ENCODE results near the gene RBM25. TPM values are rescaled to one million over a fixed set of nuclear protein-coding genes. Genes with fewer than 3 reads are reported as not detected.
A peak's percentile ranks its signal among the peaks of the same experiment; 100 is the strongest.

RBM25 gene
- total and polyA plus RNA-seq, 9 donors = 36.5 to 93.5 (median 76.7) TPM

DNA sequence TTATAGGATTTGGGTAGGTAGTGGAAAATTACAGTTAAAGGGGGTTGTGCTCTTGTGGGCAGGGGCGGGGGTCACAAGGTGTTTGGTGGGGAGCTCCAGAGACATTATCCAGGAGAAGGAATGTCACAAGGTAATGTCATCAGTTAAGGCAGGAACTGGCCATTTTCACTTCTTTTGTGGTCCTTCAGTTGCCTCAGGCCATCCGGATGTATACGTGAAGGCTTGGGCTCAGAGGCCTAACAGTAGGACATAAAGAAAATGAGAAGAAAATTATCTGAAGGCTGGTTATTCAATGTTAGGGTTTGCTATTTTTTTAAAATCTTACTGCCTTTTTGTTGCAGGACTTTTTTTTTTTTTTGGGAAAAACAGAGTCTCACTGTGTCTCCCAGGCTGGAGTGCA lies 75.5 kb downstream of the RBM25 start:
- Histone ChIP-seq H3K4me3 (ENCODE audit: low read length) (no peak overlapping the region), H3K36me3 (ENCODE audit: control insufficient read depth, insufficient read depth, low read length) (no peaks in the 10 kb centered on the region)
- WGBS (ENCODE audit: insufficient coverage) = 80% methylated on average over 3 of the region's 3 CpGs

DNA sequence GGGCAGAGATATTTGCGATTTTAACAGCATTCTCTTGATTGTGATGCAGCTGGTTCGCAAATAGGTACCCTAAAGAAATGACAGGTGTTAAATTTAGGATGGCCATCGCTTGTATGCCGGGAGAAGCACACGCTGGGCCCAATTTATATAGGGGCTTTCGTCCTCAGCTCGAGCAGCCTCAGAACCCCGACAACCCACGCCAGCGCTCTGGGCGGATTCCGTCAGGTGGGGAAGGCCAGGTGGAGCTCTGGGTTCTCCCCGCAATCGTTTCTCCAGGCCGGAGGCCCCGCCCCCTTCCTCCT lies 77.7 kb downstream of the RBM25 start:
- H3K36me3 ChIP-seq (ENCODE audit: control insufficient read depth, insufficient read depth, low read length) = peaks cover 3% of the 10 kb centered on the region
- H3K9me3 ChIP-seq (replicated peaks; ENCODE audit: control insufficient read depth, low read depth, low read length) = no peaks in the 10 kb centered on the region
- H3K27ac ChIP-seq (ENCODE audit: low read length) = peak overlapping the region; percentile 93
- WGBS (ENCODE audit: insufficient coverage) = 2% methylated on average over 15 of the region's 16 CpGs
- no peaks in the 10 kb centered on the region for H3K27me3 ChIP-seq (ENCODE audit: control insufficient read depth, insufficient read depth, low read length)
- no peak for DNase-seq
- peaks cover 14% of the 10 kb centered on the region for H3K4me1 ChIP-seq (ENCODE audit: control insufficient read depth, insufficient read depth, low read length)
- H3K4me3 ChIP-seq (ENCODE audit: low read length) = peak overlapping the region; percentile 74

More for the DNA sequence above, 75.5 kb downstream of the RBM25 start:
- H3K27me3 ChIP-seq (ENCODE audit: control insufficient read depth, insufficient read depth, low read length) = no peaks in the 10 kb centered on the region
- H3K9me3 ChIP-seq (replicated peaks; ENCODE audit: control insufficient read depth, low read depth, low read length) = no peaks in the 10 kb centered on the region
- no peak overlapping the region for H3K27ac ChIP-seq (ENCODE audit: low read length)
- H3K4me1 ChIP-seq (ENCODE audit: control insufficient read depth, insufficient read depth, low read length) = peaks cover 14% of the 10 kb centered on the region
- DNase-seq = no peak

DNA sequence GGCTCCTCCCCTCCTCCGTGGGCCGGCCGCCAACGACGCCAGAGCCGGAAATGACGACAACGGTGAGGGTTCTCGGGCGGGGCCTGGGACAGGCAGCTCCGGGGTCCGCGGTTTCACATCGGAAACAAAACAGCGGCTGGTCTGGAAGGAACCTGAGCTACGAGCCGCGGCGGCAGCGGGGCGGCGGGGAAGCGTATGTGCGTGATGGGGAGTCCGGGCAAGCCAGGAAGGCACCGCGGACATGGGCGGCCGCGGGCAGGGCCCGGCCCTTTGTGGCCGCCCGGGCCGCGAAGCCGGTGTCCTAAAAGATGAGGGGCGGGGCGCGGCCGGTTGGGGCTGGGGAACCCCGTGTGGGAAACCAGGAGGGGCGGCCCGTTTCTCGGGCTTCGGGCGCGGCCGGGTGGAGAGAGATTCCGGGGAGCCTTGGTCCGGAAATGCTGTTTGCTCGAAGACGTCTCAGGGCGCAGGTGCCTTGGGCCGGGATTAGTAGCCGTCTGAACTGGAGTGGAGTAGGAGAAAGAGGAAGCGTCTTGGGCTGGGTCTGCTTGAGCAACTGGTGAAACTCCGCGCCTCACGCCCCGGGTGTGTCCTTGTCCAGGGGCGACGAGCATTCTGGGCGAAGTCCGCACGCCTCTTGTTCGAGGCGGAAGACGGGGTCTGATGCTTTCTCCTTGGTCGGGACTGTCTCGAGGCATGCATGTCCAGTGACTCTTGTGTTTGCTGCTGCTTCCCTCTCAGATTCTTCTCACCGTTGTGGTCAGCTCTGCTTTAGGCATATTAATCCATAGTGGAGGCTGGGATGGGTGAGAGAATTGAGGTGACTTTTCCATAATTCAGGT lies 78.3 kb downstream of the RBM25 start, which contains the start of gene PSEN1:
Gene PSEN1 (plus strand): TSS at position 121 of the 839 bp plus-strand sequence. CDS start 11,513 bp downstream, outside the sequence.
- Histone ChIP-seq H3K27ac (ENCODE audit: low read length) (peak within 1 kb of the TSS; percentile 93), H3K36me3 (ENCODE audit: control insufficient read depth, insufficient read depth, low read length) (peaks cover 3% of the 10 kb centered on the region), H3K9me3 (replicated peaks; ENCODE audit: control insufficient read depth, low read depth, low read length) (no peaks in the 10 kb centered on the region), H3K27me3 (ENCODE audit: control insufficient read depth, insufficient read depth, low read length) (no peaks in the 10 kb centered on the region), H3K4me3 (ENCODE audit: low read length) (peak within 1 kb of the TSS; percentile 74), H3K4me1 (ENCODE audit: control insufficient read depth, insufficient read depth, low read length) (peaks cover 14% of the 10 kb centered on the region)
- peak; percentile 96 for DNase-seq
- under 1% methylated on average over 68 of the region's 71 CpGs for WGBS (ENCODE audit: insufficient coverage)

DNA sequence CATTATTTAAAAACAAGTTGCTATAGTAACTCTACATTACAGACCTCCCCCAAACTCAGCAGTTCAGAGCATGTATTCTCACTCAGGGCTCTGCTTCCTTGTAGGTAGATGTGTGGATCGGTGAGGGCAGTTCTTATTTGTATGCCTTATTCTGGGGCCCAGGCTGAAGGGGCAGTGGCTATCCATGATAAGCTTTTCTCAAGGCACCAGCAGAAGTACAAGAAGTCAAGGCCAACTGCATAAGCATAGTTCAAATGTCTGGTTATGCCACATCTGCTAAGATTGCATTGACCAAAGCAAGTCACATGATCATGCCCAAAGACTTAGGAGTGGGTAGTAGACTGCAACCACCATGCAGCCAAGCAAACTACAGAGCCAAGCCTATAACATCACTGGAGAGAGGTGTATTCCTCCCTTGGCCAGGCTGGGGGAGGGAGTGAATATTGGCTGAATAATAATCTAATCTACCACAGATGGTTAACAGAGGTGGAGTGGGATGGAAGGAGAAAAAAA lies 82.5 kb downstream of the RBM25 start:
- Histone ChIP-seq H3K27me3 (ENCODE audit: control insufficient read depth, insufficient read depth, low read length) (no peaks in the 10 kb centered on the region), H3K36me3 (ENCODE audit: control insufficient read depth, insufficient read depth, low read length) (peaks cover 3% of the 10 kb centered on the region), H3K27ac (ENCODE audit: low read length) (no peak overlapping the region), H3K4me1 (ENCODE audit: control insufficient read depth, insufficient read depth, low read length) (peaks cover 13% of the 10 kb centered on the region), H3K4me3 (ENCODE audit: low read length) (no peak overlapping the region), H3K9me3 (replicated peaks; ENCODE audit: control insufficient read depth, low read depth, low read length) (no peaks in the 10 kb centered on the region)
- DNase-seq = no peak
- WGBS (ENCODE audit: insufficient coverage) = no CpG with 5 or more reads among the region's 1 CpG

DNA sequence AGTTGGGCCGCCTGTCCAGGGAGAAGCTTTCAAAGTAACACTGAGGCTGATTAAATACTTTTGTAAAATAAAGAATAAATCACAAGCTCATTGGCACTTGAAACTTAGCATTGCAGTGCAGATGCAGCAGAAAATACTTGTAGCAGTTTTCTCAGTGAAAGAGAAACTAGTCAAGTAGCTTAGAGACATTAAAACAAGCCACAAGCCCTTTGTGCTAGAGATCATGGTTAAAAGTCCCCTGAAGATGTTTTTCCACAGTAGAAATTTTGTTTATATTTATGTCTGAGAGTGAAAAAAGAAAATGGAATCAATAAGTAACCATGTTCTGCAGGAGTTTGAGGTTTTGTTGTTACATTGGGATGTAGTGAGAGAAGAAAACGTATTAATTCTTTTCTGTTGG lies 83.9 kb downstream of the RBM25 start:
- no peaks in the 10 kb centered on the region for H3K27me3 ChIP-seq (ENCODE audit: control insufficient read depth, insufficient read depth, low read length)
- H3K4me3 ChIP-seq (ENCODE audit: low read length) = no peak overlapping the region
- no peak overlapping the region for H3K27ac ChIP-seq (ENCODE audit: low read length)
- WGBS (ENCODE audit: insufficient coverage) = no CpG with 5 or more reads among the region's 2 CpGs
- H3K4me1 ChIP-seq (ENCODE audit: control insufficient read depth, insufficient read depth, low read length) = peaks cover 7% of the 10 kb centered on the region
- H3K36me3 ChIP-seq (ENCODE audit: control insufficient read depth, insufficient read depth, low read length) = peaks cover 3% of the 10 kb centered on the region
- DNase-seq = no peak
- H3K9me3 ChIP-seq (replicated peaks; ENCODE audit: control insufficient read depth, low read depth, low read length) = no peaks in the 10 kb centered on the region

DNA sequence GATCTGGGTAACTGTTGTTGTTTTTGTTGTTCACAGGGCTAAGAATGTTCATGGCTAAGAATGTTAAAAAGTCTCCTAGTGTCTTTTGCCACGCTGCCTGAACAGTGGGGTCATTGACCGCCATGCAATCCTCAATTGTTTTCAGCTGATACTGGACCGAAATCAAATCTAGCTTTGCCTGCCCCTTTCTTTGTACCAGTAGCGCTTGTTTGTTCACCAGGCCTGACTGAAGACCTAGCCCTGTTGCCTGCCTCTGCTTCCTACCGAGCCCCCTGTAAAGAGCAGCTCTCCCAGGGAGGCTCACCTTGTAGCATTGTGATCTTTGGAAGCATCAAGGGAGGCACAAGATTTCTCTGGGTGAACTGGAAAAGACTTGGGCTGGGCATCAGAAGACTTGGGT lies 84.7 kb downstream of the RBM25 start:
- H3K4me3 ChIP-seq (ENCODE audit: low read length) = no peak overlapping the region
- WGBS (ENCODE audit: insufficient coverage) = 94% methylated on average over 5 of the region's 5 CpGs
- H3K4me1 ChIP-seq (ENCODE audit: control insufficient read depth, insufficient read depth, low read length) = no peaks in the 10 kb centered on the region
- H3K27me3 ChIP-seq (ENCODE audit: control insufficient read depth, insufficient read depth, low read length) = no peaks in the 10 kb centered on the region
- H3K9me3 ChIP-seq (replicated peaks; ENCODE audit: control insufficient read depth, low read depth, low read length) = no peaks in the 10 kb centered on the region
- peaks cover 5% of the 10 kb centered on the region for H3K36me3 ChIP-seq (ENCODE audit: control insufficient read depth, insufficient read depth, low read length)
- no peak overlapping the region for H3K27ac ChIP-seq (ENCODE audit: low read length)
- no peak for DNase-seq

DNA sequence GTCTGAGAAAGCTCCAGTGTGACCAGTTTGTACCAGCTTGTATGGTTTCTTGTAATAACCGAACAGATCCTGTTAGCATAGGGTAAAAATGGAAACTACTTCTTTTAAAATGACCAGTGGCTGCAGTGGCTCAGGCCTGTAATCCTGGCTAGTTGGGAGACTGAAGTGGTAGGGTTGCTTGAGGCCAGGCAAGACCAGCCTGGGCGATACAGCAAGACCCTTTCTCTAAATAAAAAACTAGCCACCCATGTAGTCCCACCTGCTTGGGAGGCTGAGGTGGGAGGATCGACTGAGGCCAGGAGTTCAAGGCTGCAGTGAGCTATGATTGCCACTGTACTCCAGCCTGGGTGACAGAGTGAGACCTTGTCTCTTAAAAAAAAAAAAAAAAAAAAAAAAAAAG lies 85.3 kb downstream of the RBM25 start:
- no peak for DNase-seq
- Histone ChIP-seq H3K27ac (ENCODE audit: low read length) (no peak overlapping the region), H3K27me3 (ENCODE audit: control insufficient read depth, insufficient read depth, low read length) (no peaks in the 10 kb centered on the region), H3K4me1 (ENCODE audit: control insufficient read depth, insufficient read depth, low read length) (no peaks in the 10 kb centered on the region), H3K4me3 (ENCODE audit: low read length) (no peak overlapping the region), H3K36me3 (ENCODE audit: control insufficient read depth, insufficient read depth, low read length) (peaks cover 9% of the 10 kb centered on the region), H3K9me3 (replicated peaks; ENCODE audit: control insufficient read depth, low read depth, low read length) (no peaks in the 10 kb centered on the region)
- whole genome bisulfite sequencing (ENCODE audit: insufficient coverage) = no CpG with 5 or more reads among the region's 3 CpGs

DNA sequence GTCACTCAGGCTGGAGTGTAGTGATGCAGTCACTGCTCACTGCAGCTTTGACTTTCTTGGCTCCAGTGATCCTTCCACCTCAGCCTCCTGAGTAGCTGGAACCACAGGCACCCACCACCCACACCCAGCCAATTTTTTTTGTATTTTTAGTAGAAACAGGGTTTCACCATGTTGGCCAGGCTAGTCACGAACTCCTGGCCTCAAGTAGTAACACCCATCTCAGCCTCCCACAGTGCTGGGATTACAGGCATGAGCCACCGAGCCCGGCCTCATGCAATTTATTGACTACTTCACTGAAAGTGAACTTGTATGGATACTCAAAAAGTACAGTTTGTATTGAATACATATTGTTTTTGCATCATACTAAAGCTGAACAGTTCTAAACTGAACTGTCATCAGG lies 87.0 kb downstream of the RBM25 start:
- no peaks in the 10 kb centered on the region for H3K4me1 ChIP-seq (ENCODE audit: control insufficient read depth, insufficient read depth, low read length)
- WGBS (ENCODE audit: insufficient coverage) = no CpG with 5 or more reads among the region's 3 CpGs
- H3K27me3 ChIP-seq (ENCODE audit: control insufficient read depth, insufficient read depth, low read length) = no peaks in the 10 kb centered on the region
- no peak overlapping the region for H3K27ac ChIP-seq (ENCODE audit: low read length)
- H3K9me3 ChIP-seq (replicated peaks; ENCODE audit: control insufficient read depth, low read depth, low read length) = no peaks in the 10 kb centered on the region
- peaks cover 16% of the 10 kb centered on the region for H3K36me3 ChIP-seq (ENCODE audit: control insufficient read depth, insufficient read depth, low read length)
- no peak overlapping the region for H3K4me3 ChIP-seq (ENCODE audit: low read length)
- DNase-seq = no peak

DNA sequence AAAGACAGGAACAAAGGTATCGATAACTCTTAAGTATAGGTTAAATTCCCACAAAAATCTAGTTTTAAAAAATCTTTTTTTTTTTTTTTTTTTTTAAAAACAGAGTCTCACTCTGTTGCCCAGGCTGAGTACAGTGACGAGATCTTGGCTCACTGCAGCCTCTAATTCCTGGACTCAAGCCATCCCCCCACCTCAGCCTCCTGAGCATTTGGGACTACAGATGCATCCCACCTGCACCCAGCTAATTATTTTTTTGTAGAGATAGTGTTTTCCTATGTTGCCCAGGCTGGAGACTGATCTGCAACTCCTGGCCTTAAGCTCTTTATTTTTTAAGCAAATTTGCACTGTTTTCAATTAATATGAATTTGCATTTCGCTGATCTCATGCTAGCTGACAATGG lies 87.8 kb downstream of the RBM25 start:
- no peak overlapping the region for H3K27ac ChIP-seq (ENCODE audit: low read length)
- no peak for DNase-seq
- no peaks in the 10 kb centered on the region for H3K4me1 ChIP-seq (ENCODE audit: control insufficient read depth, insufficient read depth, low read length)
- H3K4me3 ChIP-seq (ENCODE audit: low read length) = no peak overlapping the region
- H3K36me3 ChIP-seq (ENCODE audit: control insufficient read depth, insufficient read depth, low read length) = peaks cover 15% of the 10 kb centered on the region
- WGBS (ENCODE audit: insufficient coverage) = no CpG with 5 or more reads among the region's 3 CpGs
- H3K27me3 ChIP-seq (ENCODE audit: control insufficient read depth, insufficient read depth, low read length) = no peaks in the 10 kb centered on the region
- no peaks in the 10 kb centered on the region for H3K9me3 ChIP-seq (replicated peaks; ENCODE audit: control insufficient read depth, low read depth, low read length)

DNA sequence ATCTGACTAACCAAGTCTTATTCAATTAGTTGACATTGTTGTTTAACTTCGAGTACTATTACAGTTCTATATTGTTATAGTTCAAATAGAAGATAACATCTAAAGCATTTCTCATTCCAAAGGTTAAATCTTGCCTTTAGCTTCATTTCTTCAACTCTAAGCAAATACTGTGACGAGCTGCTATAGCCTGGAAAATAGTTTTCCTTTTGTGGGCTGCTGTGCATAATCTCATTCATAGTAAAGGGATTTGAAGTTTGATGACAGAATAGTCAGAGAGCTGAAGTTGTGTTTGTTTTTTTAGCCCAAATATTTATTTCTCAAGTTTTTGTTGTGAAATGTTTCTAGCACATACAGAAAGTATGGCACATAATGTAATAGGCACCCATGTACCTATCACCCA lies 91.4 kb downstream of the RBM25 start:
- H3K27ac ChIP-seq (ENCODE audit: low read length) = no peak overlapping the region
- no peaks in the 10 kb centered on the region for H3K9me3 ChIP-seq (replicated peaks; ENCODE audit: control insufficient read depth, low read depth, low read length)
- H3K27me3 ChIP-seq (ENCODE audit: control insufficient read depth, insufficient read depth, low read length) = no peaks in the 10 kb centered on the region
- H3K36me3 ChIP-seq (ENCODE audit: control insufficient read depth, insufficient read depth, low read length) = peaks cover 21% of the 10 kb centered on the region
- no peaks in the 10 kb centered on the region for H3K4me1 ChIP-seq (ENCODE audit: control insufficient read depth, insufficient read depth, low read length)
- no CpG with 5 or more reads among the region's 2 CpGs for WGBS (ENCODE audit: insufficient coverage)
- no peak for DNase-seq
- H3K4me3 ChIP-seq (ENCODE audit: low read length) = no peak overlapping the region
